HG02642 (cell line): ENCODE data around the gene FGF6.
"Not testable (repeated sequence)": the region's sequence is repeated elsewhere in the genome, so short reads cannot be mapped to it uniquely, and the experiment has no call there.

Experiments used
- ATAC-seq: cut with Tn5 transposase; IDR thresholded peaks from one replicate; pipeline ENCODE4 v1.9.1; 2021; ENCODE audit warnings: mild to moderate bottlenecking; ENCODE audit not compliant: unreplicated experiment, poor library complexity

The FGF6 gene

DNA sequence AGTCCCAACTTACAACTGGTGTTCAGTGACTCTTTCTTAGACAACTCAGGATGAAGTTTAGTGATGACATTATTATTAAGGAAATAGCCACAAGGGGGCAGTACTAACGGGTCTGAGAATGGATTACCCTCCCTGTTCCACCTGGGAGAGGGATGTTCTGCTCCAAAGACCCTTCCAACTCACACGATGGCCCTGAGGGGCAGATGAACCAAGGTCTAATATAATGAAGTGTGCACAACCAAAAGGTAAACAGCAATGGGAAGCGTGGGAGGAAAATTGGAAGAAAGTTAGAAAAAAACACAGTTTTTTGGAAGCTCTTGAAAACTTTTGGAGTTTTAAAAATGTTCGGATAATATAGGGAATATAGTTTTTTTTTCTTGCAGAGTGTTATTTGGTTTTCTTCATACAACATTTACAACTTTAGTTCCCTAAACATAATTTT lies 24.0 kb downstream of the FGF6 start:
- no peak for ATAC-seq

- no peak for ATAC-seq
Observed at GRCh38 chr12:4420138-4420670, 25.4 kb downstream of the FGF6 start.

GRCh38 chr12:4418913-4419312 lies 26.7 kb downstream of the FGF6 start:
- ATAC-seq = no peak

DNA sequence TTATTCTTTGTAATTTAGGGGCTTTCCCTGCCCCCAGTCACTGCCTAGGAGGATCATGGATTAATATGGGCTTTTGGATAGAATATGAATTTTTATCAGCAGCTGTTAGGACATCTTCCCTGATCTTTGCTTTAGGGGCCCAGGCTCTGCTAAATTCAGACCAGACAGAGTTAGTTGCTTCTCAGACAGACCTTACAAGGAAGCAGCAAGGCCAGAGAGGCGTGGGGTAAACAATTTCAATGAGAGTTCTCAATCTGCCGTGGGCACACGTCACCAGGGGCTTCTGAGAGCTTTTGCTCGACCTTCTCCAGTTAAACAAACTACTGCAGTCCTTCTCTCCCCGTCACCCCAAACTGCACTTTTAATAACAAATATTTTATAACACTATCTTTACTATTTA lies 27.7 kb downstream of the FGF6 start:
- no peak for ATAC-seq

DNA sequence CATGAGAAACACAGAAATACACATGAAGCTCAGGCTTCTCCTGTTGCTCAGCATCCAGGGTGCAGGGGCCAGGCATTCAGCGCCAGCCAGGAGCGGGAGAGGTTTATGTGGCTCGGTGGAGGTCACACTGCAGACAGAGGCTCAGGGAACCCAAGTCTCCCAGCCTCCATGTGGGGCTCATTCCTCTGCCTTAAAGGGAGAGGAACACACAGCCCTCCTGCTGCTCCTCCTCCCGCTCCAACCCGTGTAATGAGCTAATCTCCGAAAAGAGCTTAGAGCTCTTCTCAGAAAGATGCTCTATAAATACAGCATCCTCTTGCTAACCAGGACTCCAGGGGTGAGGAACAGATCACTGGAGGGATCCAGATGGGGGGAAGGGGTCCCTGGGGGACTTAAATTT lies 28.2 kb downstream of the FGF6 start:
- ATAC-seq = no peak

DNA sequence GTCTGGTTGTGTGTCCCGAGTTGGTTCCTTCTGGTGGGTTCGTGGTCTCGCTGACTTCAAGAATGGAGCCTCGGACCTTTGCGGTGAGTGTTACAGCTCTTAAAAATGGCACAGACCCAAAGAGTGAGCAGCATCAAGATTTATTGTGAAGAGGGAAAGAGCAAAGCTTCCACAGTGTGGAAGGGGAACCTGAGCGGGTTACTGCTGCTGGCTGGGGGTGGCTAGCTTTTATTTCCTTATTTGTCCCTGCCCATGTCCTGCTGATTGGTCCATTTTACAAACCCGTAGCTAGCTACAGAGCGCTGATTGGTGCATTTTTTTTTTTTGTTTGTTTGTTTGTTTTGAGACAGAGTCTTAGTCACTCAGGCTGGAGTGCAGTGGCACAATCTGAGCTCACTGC lies 29.3 kb downstream of the FGF6 start:
- no peak for ATAC-seq

DNA sequence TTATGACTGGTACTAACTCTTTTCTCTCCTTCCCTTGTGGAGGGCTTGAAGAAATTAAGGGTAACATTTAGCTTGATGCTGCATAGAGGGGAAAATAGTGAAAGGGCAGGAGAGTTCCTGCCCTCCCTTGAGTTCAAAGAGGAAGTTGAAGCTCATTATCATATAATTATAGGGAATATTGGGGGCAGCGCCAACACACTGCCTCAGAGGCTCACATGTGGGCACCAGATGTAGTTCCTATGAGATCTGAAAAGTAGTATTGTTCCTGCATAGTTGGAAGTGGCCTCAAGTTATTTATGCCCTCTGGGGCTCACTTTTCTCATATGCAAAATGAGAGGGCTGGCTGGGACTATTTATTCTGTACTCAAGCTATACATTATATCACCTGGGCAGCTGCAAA lies 33.1 kb downstream of the FGF6 start:
- no peak for ATAC-seq

- ATAC-seq = no peak
Observed at GRCh38 chr12:4412056-4412455, 33.6 kb downstream of the FGF6 start.

DNA sequence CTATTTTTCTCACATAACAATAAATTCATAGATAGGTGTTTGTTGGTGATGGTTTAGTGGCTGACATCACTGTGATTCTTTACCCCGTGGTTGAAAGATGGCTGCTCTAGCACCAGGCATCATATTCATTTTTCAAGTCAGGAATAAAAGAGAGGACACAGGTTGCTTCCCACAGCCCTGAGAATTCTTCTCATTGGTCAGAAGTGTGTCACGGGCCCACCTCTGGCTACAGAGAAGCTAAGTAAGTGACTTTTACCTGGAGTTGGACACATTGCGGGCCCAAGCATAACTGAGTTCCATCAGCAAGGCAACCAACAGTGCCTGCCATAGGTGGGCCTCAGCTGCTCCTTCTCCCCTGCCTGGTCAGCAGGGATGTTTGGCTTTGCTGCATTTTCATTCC lies 38.5 kb downstream of the FGF6 start:
- ATAC-seq = no peak

- ATAC-seq = not testable (repeated sequence)
Observed at GRCh38 chr12:4404877-4405637, 40.6 kb downstream of the FGF6 start.

- ATAC-seq = no peak
Observed at GRCh38 chr12:4402996-4403395, 42.6 kb downstream of the FGF6 start.

GRCh38 chr12:4401117-4401516 lies 44.5 kb downstream of the FGF6 start:
- no peak for ATAC-seq

DNA sequence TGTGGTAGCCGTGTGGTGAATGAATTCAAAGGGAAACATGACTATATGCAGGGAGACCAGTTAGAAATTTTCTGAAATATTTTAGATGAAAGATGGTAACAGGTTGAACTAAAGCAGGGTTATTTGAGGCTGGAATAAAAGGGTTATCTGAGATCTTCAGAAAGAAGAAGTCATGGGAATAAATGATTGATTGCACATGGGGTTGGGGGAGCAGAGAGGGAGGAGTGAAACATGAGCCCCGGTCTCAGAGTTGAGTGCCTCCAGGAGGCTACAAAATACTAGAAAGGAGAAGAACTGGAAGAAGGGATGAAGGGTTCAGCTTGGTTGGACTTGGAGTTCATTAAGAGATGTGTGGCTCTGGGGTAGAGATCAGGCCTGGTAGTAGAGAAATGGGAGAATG lies 49.8 kb downstream of the FGF6 start:
- no peak for ATAC-seq

DNA sequence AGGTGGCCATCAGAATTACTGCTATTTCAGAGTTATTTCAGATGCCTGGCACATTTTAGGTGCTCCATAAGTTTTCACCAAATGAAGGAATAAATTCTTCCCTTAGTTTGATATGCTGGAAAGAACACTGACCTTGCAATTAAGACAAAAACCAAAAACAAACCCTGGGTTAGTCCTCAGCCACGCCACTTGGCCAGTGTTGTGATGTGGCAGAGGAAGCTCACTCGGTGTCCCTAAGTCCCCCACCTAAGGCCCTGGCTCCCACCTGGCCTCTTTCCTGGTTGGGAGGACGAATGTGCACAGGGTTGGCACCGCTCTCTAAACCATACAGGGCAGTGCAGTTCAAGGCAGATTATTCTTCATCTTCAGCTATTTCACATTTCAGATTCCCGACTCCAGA lies 52.4 kb downstream of the FGF6 start:
- ATAC-seq = no peak

DNA sequence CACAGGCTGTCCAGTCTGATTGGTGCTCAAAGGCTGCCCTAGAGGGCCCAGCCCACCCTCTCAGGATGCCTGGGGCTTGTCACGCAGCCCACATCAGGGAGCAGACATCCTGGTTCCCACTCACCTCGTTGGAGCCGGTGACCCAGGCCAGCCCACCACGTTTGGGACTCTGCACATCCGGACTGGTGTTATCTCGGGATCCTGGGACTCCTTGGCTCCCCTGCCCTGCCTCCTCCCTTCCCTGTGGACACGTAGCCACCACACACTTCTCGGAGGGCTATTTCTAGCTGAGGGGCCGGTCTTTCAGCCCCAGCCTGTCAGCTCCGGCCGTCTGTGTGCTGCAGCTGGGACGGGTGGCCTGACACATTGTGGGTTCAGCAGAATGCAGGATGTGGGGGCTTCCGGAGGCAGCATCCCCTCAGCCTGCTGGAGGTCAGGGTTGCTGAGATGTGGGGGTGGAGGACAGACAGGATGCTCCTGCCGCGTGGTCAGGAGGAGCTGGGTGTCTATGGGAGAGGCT lies 53.3 kb downstream of the FGF6 start:
- ATAC-seq = no peak

GRCh38 chr12:4388662-4389061 lies 57.0 kb downstream of the FGF6 start:
- no peak for ATAC-seq

- ATAC-seq = no peak
Observed at GRCh38 chr12:4388032-4388431, 57.6 kb downstream of the FGF6 start.

DNA sequence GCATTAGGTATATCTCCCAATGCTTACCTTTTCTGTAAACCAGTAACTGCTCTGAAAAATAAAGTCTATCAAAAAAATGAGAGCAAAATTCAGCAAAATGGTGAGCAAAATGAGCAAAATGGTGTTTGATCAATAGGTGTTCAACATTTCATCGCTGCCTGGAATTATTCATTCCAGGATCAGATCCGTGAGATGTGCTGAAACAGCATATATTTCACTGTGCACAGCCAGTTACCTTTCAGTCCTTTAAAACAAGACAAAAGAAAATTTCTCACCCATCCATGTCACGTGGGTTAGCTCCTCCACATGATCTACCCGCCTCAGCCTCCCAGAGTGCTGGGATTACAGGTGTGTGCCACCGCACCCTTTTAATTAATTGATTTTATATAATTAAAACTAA lies 58.0 kb downstream of the FGF6 start:
- no peak for ATAC-seq

GRCh38 chr12:4386801-4387200 lies 58.8 kb downstream of the FGF6 start:
- no peak for ATAC-seq
